Measurements from ENCODE around the gene CSH2.
A peak's percentile ranks its signal among the peaks of the same experiment; 100 is the strongest.
"Not testable (repeated sequence)": the region's sequence is repeated elsewhere in the genome, so short reads cannot be mapped to it uniquely, and the experiment has no call there.

CSH2 gene

DNA sequence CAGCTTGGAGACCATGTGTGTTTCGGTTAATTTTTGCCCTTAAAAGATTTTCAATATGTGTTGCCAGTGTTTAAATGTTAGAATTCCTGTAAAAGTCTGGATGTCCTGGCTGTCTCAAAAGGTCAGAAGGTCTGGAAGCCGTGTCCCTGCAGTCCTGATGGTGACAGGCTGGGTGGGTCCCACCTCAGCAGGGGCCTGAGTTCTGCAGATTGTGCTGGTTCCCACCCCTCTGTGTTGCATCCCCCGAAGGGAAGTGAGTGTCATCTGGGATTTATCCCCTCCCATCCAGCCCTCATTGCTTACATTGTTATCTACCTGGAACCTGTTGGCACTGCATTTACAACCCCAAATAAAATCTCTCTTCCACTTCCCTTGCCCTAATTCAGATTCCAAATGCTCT is 20.5 kb upstream of the CSH2 start:
- H4K8ac ChIP-seq (ENCODE audit: low read depth, low read length); H3K56ac ChIP-seq (ENCODE audit: low read length); H3K4me2 ChIP-seq (ENCODE audit: low read length); H2BK120ac ChIP-seq (ENCODE audit: low read depth, low read length); H3K4me3 ChIP-seq (ENCODE audit: low read length); H3K79me1 ChIP-seq (ENCODE audit: low read length); H3K23ac ChIP-seq (ENCODE audit: low read length); H3K27me3 ChIP-seq (ENCODE audit: insufficient read depth, low read length, poor library complexity); H4K5ac ChIP-seq (ENCODE audit: low read length); H3K9ac ChIP-seq (ENCODE audit: low read length); H3K36me3 ChIP-seq (ENCODE audit: control insufficient read depth, insufficient read depth, low read length); DNase-seq; H3K4me1 ChIP-seq (ENCODE audit: control insufficient read depth, low read depth, low read length); H3K4ac ChIP-seq (ENCODE audit: low read depth, low read length); H3K18ac ChIP-seq (ENCODE audit: low read length); H2BK5ac ChIP-seq (ENCODE audit: low read length); H2BK15ac ChIP-seq (replicated peaks; ENCODE audit: low read depth); H3K27ac ChIP-seq (ENCODE audit: low read depth, low read length); H2AK5ac ChIP-seq (ENCODE audit: low read length); H3K79me2 ChIP-seq (ENCODE audit: control insufficient read depth, insufficient read depth, low read length): not testable (repeated sequence)
- no CpG with 5 or more reads among the region's 3 CpGs for WGBS (ENCODE audit: extremely low coverage, insufficient coverage, low lambda C conversion rate)

DNA sequence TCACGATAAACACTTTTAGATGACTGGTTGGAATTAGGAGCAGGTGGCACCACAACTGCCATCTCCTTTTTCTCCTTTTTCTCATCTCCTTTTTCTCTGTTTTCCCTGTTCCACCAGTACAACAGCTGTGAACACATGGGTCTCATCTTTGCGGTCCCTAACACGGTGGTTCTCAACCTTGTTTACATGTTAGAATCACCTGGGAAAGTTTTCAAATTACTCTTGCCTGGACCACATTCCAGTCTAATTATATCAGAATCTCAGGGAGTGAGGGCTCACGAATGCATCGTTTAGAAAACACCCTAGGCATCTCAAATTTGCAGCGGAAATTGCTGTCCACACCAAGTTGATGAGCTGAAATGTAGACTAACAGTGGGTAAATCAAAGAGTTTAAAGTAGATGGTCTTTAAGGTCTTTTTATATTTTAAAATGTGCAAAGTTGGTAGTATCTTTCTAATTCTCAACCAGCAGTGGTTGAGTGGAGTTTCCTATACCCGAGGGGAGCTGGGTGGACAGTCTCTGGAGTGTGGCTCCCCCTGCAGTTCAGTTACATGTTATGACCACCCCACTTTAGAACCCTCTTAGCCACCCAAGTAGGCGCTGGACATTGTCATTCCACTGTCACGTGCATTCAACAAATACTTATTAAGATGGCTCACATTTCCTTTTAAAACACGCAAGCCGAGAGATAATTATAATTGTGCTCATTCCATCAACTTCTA is 19.0 kb upstream of the CSH2 start:
- not testable (repeated sequence) for H3K9ac ChIP-seq (ENCODE audit: low read length); H2BK120ac ChIP-seq (ENCODE audit: low read depth, low read length); H3K4me3 ChIP-seq (ENCODE audit: low read length); H2BK15ac ChIP-seq (replicated peaks; ENCODE audit: low read depth); H3K4ac ChIP-seq (ENCODE audit: low read depth, low read length); H3K79me2 ChIP-seq (ENCODE audit: control insufficient read depth, insufficient read depth, low read length); H3K23ac ChIP-seq (ENCODE audit: low read length); DNase-seq; H2BK5ac ChIP-seq (ENCODE audit: low read length); H3K56ac ChIP-seq (ENCODE audit: low read length); H3K79me1 ChIP-seq (ENCODE audit: low read length); H3K36me3 ChIP-seq (ENCODE audit: control insufficient read depth, insufficient read depth, low read length); H3K18ac ChIP-seq (ENCODE audit: low read length); H3K27me3 ChIP-seq (ENCODE audit: insufficient read depth, low read length, poor library complexity); H4K8ac ChIP-seq (ENCODE audit: low read depth, low read length); H3K4me1 ChIP-seq (ENCODE audit: control insufficient read depth, low read depth, low read length); H3K27ac ChIP-seq (ENCODE audit: low read depth, low read length); H2AK5ac ChIP-seq (ENCODE audit: low read length); H4K5ac ChIP-seq (ENCODE audit: low read length); H3K4me2 ChIP-seq (ENCODE audit: low read length)
- WGBS (ENCODE audit: extremely low coverage, insufficient coverage, low lambda C conversion rate) = no CpG with 5 or more reads among the region's 11 CpGs

DNA sequence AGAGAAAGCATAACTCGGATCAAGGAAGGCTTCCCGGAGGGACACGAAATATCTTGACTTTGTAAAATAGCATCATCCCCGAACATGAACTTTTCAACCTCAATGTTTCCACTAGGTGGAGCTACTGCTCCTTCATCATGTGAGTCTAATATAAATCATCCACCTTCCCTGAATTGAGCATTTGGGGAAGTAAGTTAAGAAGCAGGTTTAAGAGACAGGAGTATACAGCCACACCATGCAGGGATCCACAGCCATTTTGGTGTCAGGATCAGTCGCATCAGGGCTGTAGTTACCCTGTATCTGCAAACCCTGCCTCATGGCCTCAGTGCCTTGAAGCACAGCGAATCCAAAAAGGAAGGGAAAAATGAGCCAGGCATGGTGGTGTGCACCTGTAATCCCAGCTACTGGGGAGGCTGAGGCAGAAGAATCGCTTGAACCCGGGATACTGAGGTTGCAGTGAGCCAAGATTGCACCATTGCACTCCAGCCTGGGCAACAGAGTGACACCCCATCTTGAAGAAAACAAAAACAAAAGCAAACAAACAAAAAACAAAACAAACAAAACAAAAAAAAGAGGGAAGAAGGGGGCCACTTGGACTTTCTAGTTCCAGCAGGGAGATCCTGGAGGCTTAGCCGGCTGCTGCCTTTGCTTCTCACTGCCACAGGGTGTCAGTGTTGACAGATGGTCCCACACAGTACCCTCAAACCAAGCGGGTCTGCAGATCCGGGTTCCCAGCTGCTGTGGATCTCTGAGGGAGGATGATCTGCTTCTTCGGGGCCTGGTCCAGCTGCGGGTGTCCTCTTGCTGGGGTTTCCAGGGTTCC is 15.8 kb upstream of the CSH2 start:
- H3K27me3 ChIP-seq (ENCODE audit: insufficient read depth, low read length, poor library complexity); H3K27ac ChIP-seq (ENCODE audit: low read depth, low read length); H3K4ac ChIP-seq (ENCODE audit: low read depth, low read length); H3K4me1 ChIP-seq (ENCODE audit: control insufficient read depth, low read depth, low read length); H3K79me2 ChIP-seq (ENCODE audit: control insufficient read depth, insufficient read depth, low read length); H3K18ac ChIP-seq (ENCODE audit: low read length); H3K4me2 ChIP-seq (ENCODE audit: low read length); H2BK15ac ChIP-seq (replicated peaks; ENCODE audit: low read depth); H3K4me3 ChIP-seq (ENCODE audit: low read length); H2BK5ac ChIP-seq (ENCODE audit: low read length); H2AK5ac ChIP-seq (ENCODE audit: low read length); H3K9ac ChIP-seq (ENCODE audit: low read length); H3K23ac ChIP-seq (ENCODE audit: low read length); H3K56ac ChIP-seq (ENCODE audit: low read length); H4K5ac ChIP-seq (ENCODE audit: low read length); H3K79me1 ChIP-seq (ENCODE audit: low read length); H4K8ac ChIP-seq (ENCODE audit: low read depth, low read length); H2BK120ac ChIP-seq (ENCODE audit: low read depth, low read length); H3K36me3 ChIP-seq (ENCODE audit: control insufficient read depth, insufficient read depth, low read length): not testable (repeated sequence)
- WGBS (ENCODE audit: extremely low coverage, insufficient coverage, low lambda C conversion rate) = no CpG with 5 or more reads among the region's 13 CpGs
- peak; percentile 65 for DNase-seq

DNA sequence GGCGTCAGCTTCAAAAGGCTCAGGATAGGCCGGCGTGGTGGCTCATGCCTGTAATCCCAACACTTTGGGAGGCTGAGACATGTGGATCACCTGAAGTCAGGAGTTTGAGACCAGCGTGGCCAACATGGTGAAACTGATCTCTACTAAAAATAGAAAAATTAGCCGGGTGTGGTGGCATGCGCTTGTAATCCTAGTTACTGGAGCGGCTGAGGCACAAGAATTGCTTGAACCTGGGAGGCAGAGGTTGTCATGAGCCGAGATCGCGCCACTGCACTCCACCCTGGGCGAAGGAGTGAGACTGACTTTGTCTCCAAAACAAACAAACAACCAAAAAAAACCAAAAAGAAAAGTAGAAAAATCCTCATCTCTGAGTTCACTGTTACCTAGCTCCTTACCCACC is 11.6 kb upstream of the CSH2 start:
- not testable (repeated sequence) for H3K79me2 ChIP-seq (ENCODE audit: control insufficient read depth, insufficient read depth, low read length); H3K18ac ChIP-seq (ENCODE audit: low read length); H2BK15ac ChIP-seq (replicated peaks; ENCODE audit: low read depth); DNase-seq; H3K9ac ChIP-seq (ENCODE audit: low read length); H3K4me3 ChIP-seq (ENCODE audit: low read length); H3K27me3 ChIP-seq (ENCODE audit: insufficient read depth, low read length, poor library complexity); H2BK5ac ChIP-seq (ENCODE audit: low read length); H3K56ac ChIP-seq (ENCODE audit: low read length); H3K27ac ChIP-seq (ENCODE audit: low read depth, low read length); H3K4me2 ChIP-seq (ENCODE audit: low read length); H4K8ac ChIP-seq (ENCODE audit: low read depth, low read length); H3K36me3 ChIP-seq (ENCODE audit: control insufficient read depth, insufficient read depth, low read length); H3K4me1 ChIP-seq (ENCODE audit: control insufficient read depth, low read depth, low read length); H3K79me1 ChIP-seq (ENCODE audit: low read length); H2AK5ac ChIP-seq (ENCODE audit: low read length); H3K23ac ChIP-seq (ENCODE audit: low read length); H3K4ac ChIP-seq (ENCODE audit: low read depth, low read length); H4K5ac ChIP-seq (ENCODE audit: low read length); H2BK120ac ChIP-seq (ENCODE audit: low read depth, low read length)
- no CpG with 5 or more reads among the region's 11 CpGs for WGBS (ENCODE audit: extremely low coverage, insufficient coverage, low lambda C conversion rate)

DNA sequence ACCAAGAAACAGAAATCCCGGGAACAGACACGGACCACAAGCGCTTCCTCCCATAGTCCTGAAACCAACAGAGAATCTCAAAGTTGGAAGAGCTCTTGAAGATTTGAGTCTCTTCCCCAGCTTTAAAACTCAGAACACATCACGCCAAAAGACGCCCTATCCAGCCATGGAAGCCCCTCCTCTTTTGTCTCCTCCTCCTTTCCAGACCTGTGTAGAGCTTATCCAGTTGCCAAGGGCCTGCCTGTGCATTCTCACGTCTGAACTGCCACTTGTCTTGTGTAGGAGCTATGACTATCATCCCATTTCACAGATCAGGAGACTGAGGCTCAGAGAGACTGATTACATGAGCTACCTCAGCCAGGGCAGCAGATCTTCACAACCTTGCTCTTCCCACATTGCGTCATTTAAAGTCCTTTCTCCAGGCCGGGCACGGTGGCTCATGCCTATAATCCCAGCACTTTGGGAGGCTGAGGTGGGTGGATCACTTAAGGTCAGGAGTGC is 9.2 kb upstream of the CSH2 start:
- H3K36me3 ChIP-seq (ENCODE audit: control insufficient read depth, insufficient read depth, low read length); H2BK15ac ChIP-seq (replicated peaks; ENCODE audit: low read depth); H3K79me1 ChIP-seq (ENCODE audit: low read length); H3K9ac ChIP-seq (ENCODE audit: low read length); H2BK120ac ChIP-seq (ENCODE audit: low read depth, low read length); H4K5ac ChIP-seq (ENCODE audit: low read length); H3K27ac ChIP-seq (ENCODE audit: low read depth, low read length); H3K4ac ChIP-seq (ENCODE audit: low read depth, low read length); H3K18ac ChIP-seq (ENCODE audit: low read length); H3K27me3 ChIP-seq (ENCODE audit: insufficient read depth, low read length, poor library complexity); H2BK5ac ChIP-seq (ENCODE audit: low read length); H3K4me1 ChIP-seq (ENCODE audit: control insufficient read depth, low read depth, low read length); H3K56ac ChIP-seq (ENCODE audit: low read length); H4K8ac ChIP-seq (ENCODE audit: low read depth, low read length); H3K79me2 ChIP-seq (ENCODE audit: control insufficient read depth, insufficient read depth, low read length); H3K4me2 ChIP-seq (ENCODE audit: low read length); H3K4me3 ChIP-seq (ENCODE audit: low read length); H2AK5ac ChIP-seq (ENCODE audit: low read length); H3K23ac ChIP-seq (ENCODE audit: low read length): not testable (repeated sequence)
- WGBS (ENCODE audit: extremely low coverage, insufficient coverage, low lambda C conversion rate) = no CpG with 5 or more reads among the region's 9 CpGs
- DNase-seq = peak; percentile 19

All from mesendoderm (in vitro differentiated cells).